ENCODE results near the gene USP40.

Gene USP40

DNA sequence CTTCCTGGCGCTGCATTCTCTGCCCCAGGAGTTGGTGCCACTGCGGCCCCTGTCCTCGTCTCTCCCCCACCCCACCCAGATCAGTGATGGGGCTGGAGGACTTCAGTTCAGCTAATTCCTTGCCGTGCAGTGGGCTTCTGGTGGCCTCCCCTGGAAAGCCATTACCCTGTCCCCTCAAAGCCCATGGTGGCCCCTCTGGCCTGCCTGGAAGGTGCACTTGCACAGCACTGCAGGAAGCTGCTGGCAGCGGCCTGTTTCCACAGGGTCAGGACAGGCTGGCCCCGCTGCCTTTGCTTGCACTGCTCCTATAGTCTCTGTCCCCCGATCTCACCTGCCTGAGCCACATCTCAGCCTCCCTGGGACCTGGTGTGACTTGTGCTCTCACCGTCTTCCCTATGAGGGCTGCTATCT is 105.1 kb downstream of the USP40 start:
- H3K4me3 ChIP-seq (ENCODE audit: low read length): no peak overlapping the region
- H3K9ac ChIP-seq (ENCODE audit: low read length): no peak overlapping the region
- H2AFZ ChIP-seq (ENCODE audit: low read depth, low read length): no peak overlapping the region
- H3K79me2 ChIP-seq (ENCODE audit: low read length): no peaks in the 10 kb centered on the region
- H3K9me3 ChIP-seq (ENCODE audit: insufficient read depth, low read length): no peaks in the 10 kb centered on the region
- H3K4me2 ChIP-seq (ENCODE audit: low read length): no peak overlapping the region
- no peaks in the 10 kb centered on the region for H4K20me1 ChIP-seq (ENCODE audit: insufficient read depth, low read length)
- no peaks in the 10 kb centered on the region for H3K27me3 ChIP-seq (ENCODE audit: low read depth, low read length)
- no peak overlapping the region for H3K27ac ChIP-seq (ENCODE audit: low read length)
- no peak for TF ChIP-seq EZH2phosphoT487 (IDR thresholded peaks at IDR 0.05; ENCODE audit: low read depth)
- TF ChIP-seq, protein P1, sequence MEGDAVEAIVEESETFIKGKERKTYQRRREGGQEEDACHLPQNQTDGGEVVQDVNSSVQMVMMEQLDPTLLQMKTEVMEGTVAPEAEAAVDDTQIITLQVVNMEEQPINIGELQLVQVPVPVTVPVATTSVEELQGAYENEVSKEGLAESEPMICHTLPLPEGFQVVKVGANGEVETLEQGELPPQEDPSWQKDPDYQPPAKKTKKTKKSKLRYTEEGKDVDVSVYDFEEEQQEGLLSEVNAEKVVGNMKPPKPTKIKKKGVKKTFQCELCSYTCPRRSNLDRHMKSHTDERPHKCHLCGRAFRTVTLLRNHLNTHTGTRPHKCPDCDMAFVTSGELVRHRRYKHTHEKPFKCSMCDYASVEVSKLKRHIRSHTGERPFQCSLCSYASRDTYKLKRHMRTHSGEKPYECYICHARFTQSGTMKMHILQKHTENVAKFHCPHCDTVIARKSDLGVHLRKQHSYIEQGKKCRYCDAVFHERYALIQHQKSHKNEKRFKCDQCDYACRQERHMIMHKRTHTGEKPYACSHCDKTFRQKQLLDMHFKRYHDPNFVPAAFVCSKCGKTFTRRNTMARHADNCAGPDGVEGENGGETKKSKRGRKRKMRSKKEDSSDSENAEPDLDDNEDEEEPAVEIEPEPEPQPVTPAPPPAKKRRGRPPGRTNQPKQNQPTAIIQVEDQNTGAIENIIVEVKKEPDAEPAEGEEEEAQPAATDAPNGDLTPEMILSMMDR (IDR thresholded peaks at IDR 0.05; ENCODE audit: low read depth, low read length): no peak
- no peaks in the 10 kb centered on the region for H3K4me1 ChIP-seq (ENCODE audit: low read length)
- no peaks in the 10 kb centered on the region for H3K36me3 ChIP-seq (replicated peaks; ENCODE audit: low read depth, low read length)

- no peaks in the 10 kb centered on the region for H3K36me3 ChIP-seq (replicated peaks; ENCODE audit: low read depth, low read length)
- H3K4me3 ChIP-seq (ENCODE audit: low read length): no peak overlapping the region
- H3K4me1 ChIP-seq (ENCODE audit: low read length): no peaks in the 10 kb centered on the region
- no peaks in the 10 kb centered on the region for H3K27me3 ChIP-seq (ENCODE audit: low read depth, low read length)
- no peak overlapping the region for H2AFZ ChIP-seq (ENCODE audit: low read depth, low read length)
- H3K9me3 ChIP-seq (ENCODE audit: insufficient read depth, low read length): no peaks in the 10 kb centered on the region
- no peak overlapping the region for H3K4me2 ChIP-seq (ENCODE audit: low read length)
- H3K9ac ChIP-seq (ENCODE audit: low read length): no peak overlapping the region
- no peaks in the 10 kb centered on the region for H4K20me1 ChIP-seq (ENCODE audit: insufficient read depth, low read length)
- H3K79me2 ChIP-seq (ENCODE audit: low read length): no peaks in the 10 kb centered on the region
- no peak overlapping the region for H3K27ac ChIP-seq (ENCODE audit: low read length)
- TF ChIP-seq EZH2phosphoT487 (IDR thresholded peaks at IDR 0.05; ENCODE audit: low read depth): no peak
- TF ChIP-seq, protein P1 (IDR thresholded peaks at IDR 0.05; ENCODE audit: low read depth, low read length): no peak
These were observed 105.7 kb downstream of the USP40 start for GRCh38 chr2:233460726-233461441.

DNA sequence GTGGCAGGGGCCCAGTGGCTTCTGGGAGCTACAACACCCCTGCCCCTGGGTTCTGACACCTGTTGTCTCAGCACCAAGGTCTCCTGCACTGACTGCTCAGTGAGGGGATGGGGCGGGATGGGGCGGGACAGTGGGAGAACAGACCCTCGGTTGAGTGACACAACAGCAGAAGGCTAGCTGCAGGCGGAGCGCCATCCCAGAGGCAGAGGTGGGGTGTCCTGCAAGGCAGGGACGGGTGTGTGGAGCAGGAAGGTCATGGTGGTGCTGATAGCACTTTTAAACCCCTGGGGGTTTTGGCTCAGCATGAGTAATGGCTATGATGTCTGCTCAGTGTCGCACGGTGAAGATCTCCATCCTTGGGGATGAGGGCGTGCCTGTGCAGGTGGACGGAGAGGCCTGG is 107.2 kb downstream of the USP40 start:
- no peaks in the 10 kb centered on the region for H3K36me3 ChIP-seq (replicated peaks; ENCODE audit: low read depth, low read length)
- no peaks in the 10 kb centered on the region for H3K9me3 ChIP-seq (ENCODE audit: insufficient read depth, low read length)
- no peaks in the 10 kb centered on the region for H3K4me1 ChIP-seq (ENCODE audit: low read length)
- H3K4me3 ChIP-seq (ENCODE audit: low read length): no peak overlapping the region
- no peak overlapping the region for H3K27ac ChIP-seq (ENCODE audit: low read length)
- no peaks in the 10 kb centered on the region for H4K20me1 ChIP-seq (ENCODE audit: insufficient read depth, low read length)
- H3K9ac ChIP-seq (ENCODE audit: low read length): no peak overlapping the region
- no peaks in the 10 kb centered on the region for H3K27me3 ChIP-seq (ENCODE audit: low read depth, low read length)
- no peak overlapping the region for H3K4me2 ChIP-seq (ENCODE audit: low read length)
- H3K79me2 ChIP-seq (ENCODE audit: low read length): no peaks in the 10 kb centered on the region
- H2AFZ ChIP-seq (ENCODE audit: low read depth, low read length): no peak overlapping the region
- TF ChIP-seq, protein P1 (IDR thresholded peaks at IDR 0.05; ENCODE audit: low read depth, low read length): no peak

GRCh38 chr2:233458826-233459225 is 107.8 kb downstream of the USP40 start:
- no peak for TF ChIP-seq EZH2phosphoT487 (IDR thresholded peaks at IDR 0.05; ENCODE audit: low read depth)
- TF ChIP-seq, protein P1 (IDR thresholded peaks at IDR 0.05; ENCODE audit: low read depth, low read length): no peak
- no peak overlapping the region for H3K4me2 ChIP-seq (ENCODE audit: low read length)
- H3K79me2 ChIP-seq (ENCODE audit: low read length): no peaks in the 10 kb centered on the region
- H3K9ac ChIP-seq (ENCODE audit: low read length): no peak overlapping the region
- no peaks in the 10 kb centered on the region for H3K4me1 ChIP-seq (ENCODE audit: low read length)
- no peaks in the 10 kb centered on the region for H3K9me3 ChIP-seq (ENCODE audit: insufficient read depth, low read length)
- no peak overlapping the region for H2AFZ ChIP-seq (ENCODE audit: low read depth, low read length)
- no peaks in the 10 kb centered on the region for H3K27me3 ChIP-seq (ENCODE audit: low read depth, low read length)
- no peak overlapping the region for H3K4me3 ChIP-seq (ENCODE audit: low read length)
- no peaks in the 10 kb centered on the region for H3K36me3 ChIP-seq (replicated peaks; ENCODE audit: low read depth, low read length)
- no peak overlapping the region for H3K27ac ChIP-seq (ENCODE audit: low read length)
- no peaks in the 10 kb centered on the region for H4K20me1 ChIP-seq (ENCODE audit: insufficient read depth, low read length)

All from OCI-LY3 (cell line).